SK-MEL-5 (cell line): ENCODE data around the gene EGFL8. TPM values are rescaled to one million over a fixed set of nuclear protein-coding genes. Genes with fewer than 3 reads are reported as not detected.
"Not testable (repeated sequence)": the region's sequence is repeated elsewhere in the genome, so short reads cannot be mapped to it uniquely, and the experiment has no call there.

Experiments
- DNase-seq: peaks from one replicate; pipeline ENCODE4 v3.0.0-alpha.2; 2016; ENCODE audit warnings: low read depth, low spot score
- in situ Hi-C: cut with HindIII; loops from 2 replicates; pipeline ENCODE4 v1.10.0; 2016; ENCODE audit warnings: low sequenced_read_pairs, high pct_unique_total_duplicates, low pct_unique_long_range_greater_than_20kb
- small RNA-seq, 2 experiments: library from RNA; depleted of rRNA; stranded (forward); fragments of <200 nt; gene quantifications; one replicate each; pipeline ENCODE3, GENCODE V24; 2014
- total RNA-seq: library from RNA; depleted of rRNA; stranded (reverse); fragments of >200 nt; shearing (Covaris generic); gene quantifications from 2 replicates; pipeline ENCODE4 v1.2.3, GENCODE V29; 2014; rRNA removed

EGFL8 gene
- total RNA-seq, 1 experiment from 2014 or later: 11.4 TPM

GRCh38 chr6:32200711-32201475 lies 36.5 kb downstream of the EGFL8 start:
- in situ Hi-C loops: no loop called here
- no peak for DNase-seq

GRCh38 chr6:32202186-32202585 lies 37.8 kb downstream of the EGFL8 start:
- DNase-seq: no peak
- in situ Hi-C loops: no loop called here

GRCh38 chr6:32203426-32204267 lies 39.3 kb downstream of the EGFL8 start:
- in situ Hi-C loops: no loop called here
- DNase-seq: no peak

GRCh38 chr6:32204268-32204715 lies 39.9 kb downstream of the EGFL8 start:
- DNase-seq: no peak
- in situ Hi-C loops: no loop called here

- in situ Hi-C loops: no loop called here
Measured at GRCh38 chr6:32208996-32209395, 44.6 kb downstream of the EGFL8 start.

GRCh38 chr6:32210191-32210601 lies 45.8 kb downstream of the EGFL8 start:
- in situ Hi-C loops: no loop called here
- no peak for DNase-seq

More at GRCh38 chr6:32208996-32209395, 44.6 kb downstream of the EGFL8 start:
- no peak for DNase-seq

GRCh38 chr6:32211432-32211831 lies 47.0 kb downstream of the EGFL8 start:
- in situ Hi-C loops, DNase-seq: not testable (repeated sequence)

GRCh38 chr6:32212076-32212760 lies 47.8 kb downstream of the EGFL8 start:
- in situ Hi-C loops: no loop called here
- no peak for DNase-seq

- DNase-seq: no peak
- in situ Hi-C loops: no loop called here
Measured at GRCh38 chr6:32213649-32214048, 49.3 kb downstream of the EGFL8 start.

GRCh38 chr6:32214126-32214525 lies 49.7 kb downstream of the EGFL8 start:
- in situ Hi-C loops: no loop called here
- no peak for DNase-seq

- in situ Hi-C loops: no loop called here
Measured at GRCh38 chr6:32215617-32216016, 51.2 kb downstream of the EGFL8 start.

GRCh38 chr6:32216285-32216684 lies 51.9 kb downstream of the EGFL8 start:
- in situ Hi-C loops: no loop called here
- DNase-seq: no peak

More at GRCh38 chr6:32215617-32216016, 51.2 kb downstream of the EGFL8 start:
- no peak for DNase-seq

- in situ Hi-C loops: no loop called here
- no peak for DNase-seq
Measured at GRCh38 chr6:32216998-32217397, 52.6 kb downstream of the EGFL8 start.

Small RNAs within 50 kb of the gene (small RNA-seq; reads per million reads assigned to genes)
- gene AL662884.1: 0 reads per million in 2 experiments
- 0 to 0.02 reads per million in 2 experiments for gene MIR6833

Other genes starting within 250 kb of the EGFL8 start
- gene C2, start 236.9 kb upstream of the EGFL8 start, total RNA-seq: 9.4 and 10.1 TPM in 2 replicates
- not detected in 2 replicates for gene CFB, start 218.5 kb upstream of the EGFL8 start, total RNA-seq
- gene NELFE, start 205.6 kb upstream of the EGFL8 start, total RNA-seq: 81.9 and 91.0 TPM in 2 replicates
- 21.4 and 28.3 TPM in 2 replicates for gene SKIC2, start 205.4 kb upstream of the EGFL8 start, total RNA-seq
- 5.2 and 9.2 TPM in 2 replicates for gene DXO, start 192.5 kb upstream of the EGFL8 start, total RNA-seq
- gene C4A, start 182.5 kb upstream of the EGFL8 start, total RNA-seq: 1.6 and 2.2 TPM in 2 replicates
- gene C4B, start 149.8 kb upstream of the EGFL8 start, total RNA-seq: 0.45 and 2.2 TPM in 2 replicates
- gene CYP21A2, start 126.2 kb upstream of the EGFL8 start, total RNA-seq: not detected in 2 replicates
- gene TNXB, start 55.3 kb upstream of the EGFL8 start, total RNA-seq: 0.37 TPM in 1 of 2 replicates, not detected in the other
- gene ATF6B, start 36.3 kb upstream of the EGFL8 start, total RNA-seq: 15.1 and 15.3 TPM in 2 replicates
- gene FKBPL, start 34.3 kb upstream of the EGFL8 start, total RNA-seq: 8.1 and 8.7 TPM in 2 replicates
- gene PRRT1, start 12.7 kb upstream of the EGFL8 start, total RNA-seq: 0.16 and 0.21 TPM in 2 replicates
- 73.5 and 109 TPM in 2 replicates for gene PPT2, start 10.5 kb upstream of the EGFL8 start, total RNA-seq
- gene AGPAT1, start 11.5 kb downstream of the EGFL8 start, total RNA-seq: 77.8 and 85.2 TPM in 2 replicates
- gene RNF5, start 13.8 kb downstream of the EGFL8 start, total RNA-seq: 23.9 and 29.5 TPM in 2 replicates
- 0.35 and 0.85 TPM in 2 replicates for gene AGER, start 19.7 kb downstream of the EGFL8 start, total RNA-seq
- 16.7 and 17.7 TPM in 2 replicates for gene PBX2, start 25.6 kb downstream of the EGFL8 start, total RNA-seq
- gene GPSM3, start 28.0 kb downstream of the EGFL8 start, total RNA-seq: 3.3 and 5.4 TPM in 2 replicates
- gene NOTCH4, start 59.5 kb downstream of the EGFL8 start, total RNA-seq: 1.7 TPM in 2 replicates
- gene TSBP1, start 207.3 kb downstream of the EGFL8 start, total RNA-seq: not detected in 2 replicates
- gene BTNL2, start 242.6 kb downstream of the EGFL8 start, total RNA-seq: not detected in 2 replicates